ENCODE results near the gene RAB40A.

The RAB40A gene

GRCh38 chrX:103519389-103519788 is at the start of gene RAB40A:
Gene RAB40A (minus strand): TSS chrX:103519489. CDS start chrX:103500756, 18,733 bp downstream.
- CTCF ChIA-PET: interaction anchor here (1.0 to 2.3 kb wide), 2 partner anchors 29 to 47 kb away, joined by 3 to 6 read pairs; no protein-coding TSS in a partner anchor
- no peak for DNase-seq (ENCODE audit: extremely low spot score)
- POLR2A ChIA-PET: no interaction called here
- no peak for TF ChIP-seq CTCF (IDR thresholded peaks at IDR 0.05; ENCODE audit: control extremely low read depth, extremely low read depth, low read depth, missing control alignments)

GRCh38 chrX:103565752-103566151 is 46.5 kb upstream of the RAB40A start:
- ChIA-PET CTCF (no interaction called here), POLR2A (no interaction called here)
- DNase-seq (ENCODE audit: extremely low spot score): no peak
- no peak for TF ChIP-seq CTCF (IDR thresholded peaks at IDR 0.05; ENCODE audit: control extremely low read depth, extremely low read depth, low read depth, missing control alignments)

GRCh38 chrX:103565197-103565596 is 45.9 kb upstream of the RAB40A start:
- CTCF ChIA-PET: no interaction called here
- POLR2A ChIA-PET: no interaction called here
- DNase-seq (ENCODE audit: extremely low spot score): no peak
- no peak for TF ChIP-seq CTCF (IDR thresholded peaks at IDR 0.05; ENCODE audit: control extremely low read depth, extremely low read depth, low read depth, missing control alignments)

GRCh38 chrX:103562801-103563200 is 43.5 kb upstream of the RAB40A start:
- ChIA-PET CTCF (no interaction called here), POLR2A (no interaction called here)
- TF ChIP-seq CTCF (IDR thresholded peaks at IDR 0.05; ENCODE audit: control extremely low read depth, extremely low read depth, low read depth, missing control alignments): no peak
- no peak for DNase-seq (ENCODE audit: extremely low spot score)

- POLR2A ChIA-PET: interaction anchor here (0.5 kb wide), 1 partner anchor 127 kb away, joined by 4 read pairs; no protein-coding TSS in a partner anchor
- CTCF ChIA-PET: no interaction called here
- no peak for DNase-seq (ENCODE audit: extremely low spot score)
- no peak for TF ChIP-seq CTCF (IDR thresholded peaks at IDR 0.05; ENCODE audit: control extremely low read depth, extremely low read depth, low read depth, missing control alignments)
These were observed 41.0 kb upstream of the RAB40A start for GRCh38 chrX:103560256-103560655.

- no peak for TF ChIP-seq CTCF (IDR thresholded peaks at IDR 0.05; ENCODE audit: control extremely low read depth, extremely low read depth, low read depth, missing control alignments)
- POLR2A ChIA-PET: no interaction called here
- DNase-seq (ENCODE audit: extremely low spot score): no peak
- CTCF ChIA-PET: no interaction called here
These were observed 37.8 kb upstream of the RAB40A start for GRCh38 chrX:103556963-103557612.
